ENCODE measurements around the gene ZNF365.
"Not testable (repeated sequence)": the region's sequence is repeated elsewhere in the genome, so short reads cannot be mapped to it uniquely, and the experiment has no call there.

The ZNF365 gene

DNA sequence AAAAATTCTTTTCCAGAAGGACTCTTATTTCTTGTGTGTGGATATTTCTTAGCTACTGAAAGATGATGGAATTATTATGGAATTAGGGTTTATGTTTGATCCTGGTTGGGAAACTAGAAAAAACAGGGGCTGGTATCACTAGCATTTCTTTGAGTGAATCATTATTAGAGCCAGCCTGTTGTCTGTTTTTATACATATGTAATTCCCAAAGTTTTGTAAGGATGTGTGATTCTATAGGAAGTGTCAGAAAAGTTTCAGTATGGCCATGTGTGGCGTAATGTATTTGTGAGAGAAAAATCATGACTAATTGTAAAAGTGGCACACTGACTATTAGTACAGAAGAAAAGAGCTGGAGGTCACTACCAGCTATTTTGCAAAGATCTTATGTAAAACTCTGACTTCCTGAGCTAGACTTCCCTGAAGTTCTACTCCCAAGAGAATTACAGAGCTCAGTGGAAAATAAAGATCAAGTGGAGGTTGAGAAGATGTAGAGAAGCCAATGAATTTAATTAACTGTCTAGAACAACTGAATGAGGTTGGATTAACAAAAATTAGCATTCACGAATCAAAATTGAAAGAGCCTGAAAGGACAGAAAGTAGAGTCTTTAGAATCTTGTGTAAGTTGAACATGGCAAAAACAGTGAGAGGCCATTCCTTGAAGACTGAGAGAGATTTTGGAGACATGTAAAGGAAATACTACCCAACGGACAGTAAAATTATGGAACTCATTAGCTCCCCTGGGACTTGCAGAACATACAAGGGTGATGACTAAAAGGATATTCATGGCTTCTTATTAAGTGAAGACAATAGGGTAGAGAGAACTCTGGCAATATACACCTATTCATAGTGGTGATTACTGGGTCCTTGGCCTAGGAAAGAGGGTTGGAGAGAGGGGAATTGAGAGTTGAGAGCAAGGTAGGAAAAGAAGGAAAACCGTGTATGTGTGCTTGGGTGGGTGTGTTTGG, 12.5 kb downstream of the ZNF365 start:
- no peaks in the 10 kb centered on the region for H3K36me3 ChIP-seq
- TF ChIP-seq Cebpa-rat (IDR thresholded peaks at IDR 0.05), result no peak
- H3K27me3 ChIP-seq, result no peaks in the 10 kb centered on the region
- no peaks in the 10 kb centered on the region for H3K9me3 ChIP-seq
- no peak overlapping the region for H3K27ac ChIP-seq
- no peaks in the 10 kb centered on the region for H4K20me1 ChIP-seq
- peaks cover 12% of the 10 kb centered on the region for H3K4me1 ChIP-seq
- no peak overlapping the region for H3K9ac ChIP-seq
- peak overlapping the region; percentile 4 for H3K4me2 ChIP-seq
- no peak overlapping the region for H3K4me3 ChIP-seq

DNA sequence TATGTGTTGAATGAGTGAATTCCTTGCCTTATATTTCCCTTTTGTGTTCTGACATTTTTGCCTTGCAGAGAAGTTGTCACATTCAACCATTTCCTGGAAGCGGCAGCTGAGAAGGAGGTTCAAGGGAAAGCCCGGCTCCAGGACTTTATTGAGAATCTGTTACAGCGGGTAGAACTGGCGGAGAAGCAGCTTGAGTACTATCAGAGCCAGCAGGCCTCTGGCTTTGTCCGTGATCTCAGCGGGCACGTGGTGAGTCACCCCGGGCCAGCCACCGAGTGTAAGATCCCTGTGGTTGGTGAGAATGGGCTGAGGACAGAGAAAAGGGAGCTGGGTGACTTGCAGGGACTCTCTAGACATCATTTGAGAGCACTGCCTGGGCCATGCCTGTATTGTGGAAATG, 14.2 kb downstream of the ZNF365 start:
- H3K4me3 ChIP-seq, result no peak overlapping the region
- H3K4me2 ChIP-seq, result no peak overlapping the region
- no peak overlapping the region for H3K9ac ChIP-seq
- TF ChIP-seq Cebpa-rat (IDR thresholded peaks at IDR 0.05), result no peak
- H3K27me3 ChIP-seq, result no peaks in the 10 kb centered on the region
- no peaks in the 10 kb centered on the region for H4K20me1 ChIP-seq
- H3K4me1 ChIP-seq, result peaks cover 12% of the 10 kb centered on the region
- H3K36me3 ChIP-seq, result no peaks in the 10 kb centered on the region
- no peak overlapping the region for H3K27ac ChIP-seq
- no peaks in the 10 kb centered on the region for H3K9me3 ChIP-seq

DNA sequence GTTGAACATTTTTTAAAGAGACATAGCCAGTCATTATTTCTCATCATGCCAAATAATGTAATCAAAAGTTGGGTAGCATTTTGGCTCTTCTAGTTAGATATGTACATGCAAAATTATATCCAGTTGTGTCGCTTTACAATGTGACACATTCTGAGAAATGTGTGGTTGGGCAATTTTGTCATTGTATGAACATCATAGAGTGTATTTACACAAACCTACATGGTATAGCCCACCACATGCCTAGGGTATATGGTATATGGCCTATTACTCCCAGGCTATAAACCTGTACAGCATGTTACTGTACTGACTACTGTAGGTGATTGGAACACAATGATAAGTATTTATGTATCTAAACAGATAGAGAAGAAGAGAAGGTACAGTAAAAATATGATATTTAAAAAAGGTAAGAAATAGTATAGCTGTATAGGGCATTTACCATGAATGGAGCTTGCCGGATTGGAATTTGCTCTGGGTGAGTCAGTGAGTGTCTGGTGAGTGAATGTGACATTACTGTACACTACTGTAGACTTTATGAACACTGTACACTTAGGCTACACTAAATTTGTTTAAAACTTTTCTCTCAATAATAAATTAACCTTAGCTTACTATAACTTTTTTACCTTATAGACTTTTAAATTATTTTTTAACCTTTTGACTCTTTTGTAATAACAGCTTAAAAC, 16.5 kb downstream of the ZNF365 start:
- no peak for TF ChIP-seq Cebpa-rat (IDR thresholded peaks at IDR 0.05)
- no peaks in the 10 kb centered on the region for H4K20me1 ChIP-seq
- H3K36me3 ChIP-seq, result no peaks in the 10 kb centered on the region
- no peak overlapping the region for H3K9ac ChIP-seq
- no peaks in the 10 kb centered on the region for H3K27me3 ChIP-seq
- H3K4me2 ChIP-seq, result no peak overlapping the region
- no peaks in the 10 kb centered on the region for H3K9me3 ChIP-seq
- H3K27ac ChIP-seq, result no peak overlapping the region
- H3K4me3 ChIP-seq, result no peak overlapping the region
- H3K4me1 ChIP-seq, result peaks cover 12% of the 10 kb centered on the region

DNA sequence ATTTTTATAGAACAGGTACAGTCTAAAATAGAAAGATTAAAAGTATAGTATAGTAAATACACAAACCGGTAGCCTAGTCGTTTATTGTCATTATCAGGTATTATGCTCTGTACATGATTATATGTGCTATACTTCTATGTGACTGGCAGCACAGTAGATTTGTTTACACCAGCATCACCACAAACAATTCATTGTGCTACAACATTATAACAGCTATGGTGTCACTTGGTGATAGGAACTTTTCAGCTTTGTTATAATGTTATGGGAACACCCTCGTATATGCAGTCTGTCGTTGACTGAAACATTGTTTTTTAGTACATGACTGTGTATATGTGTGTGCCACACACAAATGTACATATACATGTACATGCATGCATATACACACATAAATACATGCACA, 19.1 kb downstream of the ZNF365 start:
- Histone ChIP-seq H3K9ac (no peak overlapping the region), H3K4me2 (no peak overlapping the region), H3K27me3 (no peaks in the 10 kb centered on the region), H4K20me1 (no peaks in the 10 kb centered on the region), H3K36me3 (no peaks in the 10 kb centered on the region), H3K27ac (no peak overlapping the region), H3K4me3 (no peak overlapping the region), H3K4me1 (no peaks in the 10 kb centered on the region), H3K9me3 (no peaks in the 10 kb centered on the region)
- no peak for TF ChIP-seq Cebpa-rat (IDR thresholded peaks at IDR 0.05)

DNA sequence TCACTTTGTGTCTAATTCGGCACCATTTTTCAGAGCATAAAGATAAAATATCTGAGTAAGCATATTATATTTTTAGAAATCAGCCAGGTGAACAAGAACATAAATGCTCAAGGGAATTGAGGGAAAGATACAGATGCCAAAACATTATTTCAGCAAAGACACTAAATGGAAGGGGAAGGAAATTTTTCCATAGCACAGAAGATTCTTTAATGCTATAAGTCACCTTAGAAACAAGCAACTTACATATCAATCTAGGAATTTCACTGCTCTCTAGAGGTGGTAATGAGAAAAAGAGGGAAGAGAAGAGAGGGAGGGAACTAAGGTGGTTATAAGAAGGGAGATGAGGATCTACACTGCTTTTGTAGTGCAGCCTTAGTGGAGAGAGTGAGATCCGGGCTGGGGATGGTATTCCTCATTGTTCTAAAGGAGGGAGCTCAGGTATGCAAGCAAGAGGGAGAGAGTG, 20.4 kb downstream of the ZNF365 start:
- Histone ChIP-seq H3K4me2 (no peak overlapping the region), H3K36me3 (no peaks in the 10 kb centered on the region), H3K27me3 (no peaks in the 10 kb centered on the region), H3K4me1 (no peaks in the 10 kb centered on the region), H3K9ac (no peak overlapping the region), H4K20me1 (no peaks in the 10 kb centered on the region), H3K27ac (no peak overlapping the region), H3K4me3 (no peak overlapping the region), H3K9me3 (no peaks in the 10 kb centered on the region)
- no peak for TF ChIP-seq Cebpa-rat (IDR thresholded peaks at IDR 0.05)

DNA sequence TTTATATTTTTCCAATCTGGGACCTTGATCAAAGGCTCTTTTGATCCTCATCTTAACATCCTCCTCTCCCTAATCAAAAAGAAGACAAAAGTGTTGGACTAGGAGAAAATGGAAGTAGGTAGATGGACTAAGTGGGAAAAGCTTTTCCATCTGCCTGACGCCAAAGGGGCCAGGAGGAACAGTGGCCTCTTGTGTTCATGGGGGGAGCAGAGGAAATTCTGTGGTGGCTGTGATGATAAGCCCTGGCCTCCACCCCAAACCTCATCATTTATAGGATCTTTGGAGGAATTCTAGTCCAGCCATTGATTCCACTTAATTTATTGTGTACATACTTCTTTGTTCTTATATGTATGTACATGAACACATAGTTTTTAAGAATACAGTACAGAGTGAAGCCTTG, 21.7 kb downstream of the ZNF365 start:
- Histone ChIP-seq H3K9me3 (no peaks in the 10 kb centered on the region), H3K9ac (no peak overlapping the region), H3K27ac (no peak overlapping the region), H3K4me3 (no peak overlapping the region), H4K20me1 (no peaks in the 10 kb centered on the region), H3K4me2 (no peak overlapping the region), H3K4me1 (no peaks in the 10 kb centered on the region), H3K27me3 (no peaks in the 10 kb centered on the region), H3K36me3 (no peaks in the 10 kb centered on the region)
- TF ChIP-seq Cebpa-rat (IDR thresholded peaks at IDR 0.05), result no peak

DNA sequence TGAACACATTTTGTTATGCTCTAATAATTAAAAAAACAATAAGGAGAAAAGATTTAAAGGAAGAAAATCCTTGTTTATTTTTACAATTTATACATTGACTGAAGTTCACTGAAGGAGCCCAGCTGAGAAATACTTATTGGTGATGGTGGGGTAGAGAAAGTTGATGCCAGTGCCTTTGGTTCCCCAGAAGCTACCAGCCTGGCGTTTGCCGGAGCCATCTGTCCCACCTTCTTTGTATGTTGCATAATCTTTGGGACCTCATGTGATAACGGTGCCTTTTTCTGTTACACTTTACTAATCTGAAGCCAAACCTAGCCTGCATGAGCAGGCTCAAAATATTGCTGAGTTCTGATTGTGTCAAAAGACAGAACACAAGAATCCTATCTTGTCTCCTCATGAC, 22.7 kb downstream of the ZNF365 start:
- no peak overlapping the region for H3K4me3 ChIP-seq
- no peaks in the 10 kb centered on the region for H3K4me1 ChIP-seq
- no peak overlapping the region for H3K27ac ChIP-seq
- no peaks in the 10 kb centered on the region for H4K20me1 ChIP-seq
- no peak for TF ChIP-seq Cebpa-rat (IDR thresholded peaks at IDR 0.05)
- no peaks in the 10 kb centered on the region for H3K9me3 ChIP-seq
- no peak overlapping the region for H3K4me2 ChIP-seq
- H3K27me3 ChIP-seq, result no peaks in the 10 kb centered on the region
- H3K36me3 ChIP-seq, result no peaks in the 10 kb centered on the region
- no peak overlapping the region for H3K9ac ChIP-seq

DNA sequence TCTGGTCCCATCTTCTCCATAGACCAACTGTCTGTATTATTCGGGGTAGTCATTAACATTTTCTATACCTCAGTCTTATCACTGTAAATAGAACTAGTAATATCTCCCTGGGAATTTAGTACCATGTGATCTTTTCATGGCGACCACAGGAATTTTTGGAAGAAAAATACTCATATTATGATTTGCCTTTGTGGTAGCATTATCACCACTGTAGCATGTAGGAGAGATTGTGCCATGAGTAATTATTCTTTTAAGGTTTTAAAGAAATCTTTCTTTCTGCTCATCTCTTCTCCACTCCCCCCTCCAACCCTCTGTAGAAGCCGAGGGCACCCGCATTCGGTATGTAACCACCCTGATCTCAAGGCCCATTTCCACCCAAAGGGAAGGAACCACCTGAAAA, 25.0 kb downstream of the ZNF365 start:
- Histone ChIP-seq H4K20me1 (no peaks in the 10 kb centered on the region), H3K4me2 (no peak overlapping the region), H3K4me3 (no peak overlapping the region), H3K9me3 (no peaks in the 10 kb centered on the region), H3K27ac (no peak overlapping the region), H3K27me3 (no peaks in the 10 kb centered on the region), H3K4me1 (no peaks in the 10 kb centered on the region), H3K9ac (no peak overlapping the region), H3K36me3 (no peaks in the 10 kb centered on the region)
- TF ChIP-seq Cebpa-rat (IDR thresholded peaks at IDR 0.05), result no peak

DNA sequence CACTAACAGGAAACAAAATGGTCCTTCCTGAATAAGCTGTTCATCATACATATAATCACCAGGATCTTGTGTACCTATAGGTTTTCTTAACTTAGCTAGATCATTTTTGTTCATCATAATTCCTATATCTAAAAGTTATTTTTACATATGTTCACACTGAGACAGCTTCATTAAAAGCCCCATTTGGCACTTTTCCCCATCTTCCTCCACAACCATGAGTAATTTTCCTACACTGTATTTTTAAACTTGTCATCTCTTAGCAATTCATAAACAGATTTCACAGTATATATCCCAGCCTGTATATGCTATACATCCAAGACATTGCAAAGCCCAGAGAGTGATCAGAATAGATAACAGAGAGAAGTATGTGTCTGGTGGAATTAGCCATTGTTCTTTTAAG, 28.3 kb downstream of the ZNF365 start:
- no peak for TF ChIP-seq Cebpa-rat (IDR thresholded peaks at IDR 0.05)
- H3K27me3 ChIP-seq, result no peaks in the 10 kb centered on the region
- no peak overlapping the region for H3K4me3 ChIP-seq
- H3K36me3 ChIP-seq, result no peaks in the 10 kb centered on the region
- peaks cover 5% of the 10 kb centered on the region; the same call in 1 of the 2 replicates for H3K9me3 ChIP-seq
- no peak overlapping the region for H3K9ac ChIP-seq
- H3K27ac ChIP-seq, result no peak overlapping the region
- H3K4me2 ChIP-seq, result no peak overlapping the region
- H3K4me1 ChIP-seq, result no peaks in the 10 kb centered on the region
- H4K20me1 ChIP-seq, result no peaks in the 10 kb centered on the region

DNA sequence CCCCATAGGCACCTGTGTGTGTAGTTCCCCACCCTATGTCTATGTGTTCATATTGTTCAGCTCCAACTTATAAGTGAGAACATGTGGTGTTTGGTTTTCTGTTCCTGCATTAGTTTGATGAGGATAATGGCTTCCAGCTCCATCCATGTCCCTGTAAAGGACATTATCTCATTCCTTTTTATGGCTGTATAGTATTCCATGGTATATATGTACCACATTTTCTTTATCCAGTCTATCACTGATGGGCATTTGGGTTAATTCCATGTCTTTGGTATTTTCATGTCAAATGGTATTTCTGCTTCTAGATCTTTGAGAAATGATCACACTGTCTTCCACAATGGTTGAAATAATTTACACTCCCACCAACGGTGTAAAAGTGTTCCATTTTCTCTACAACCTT, 36.4 kb downstream of the ZNF365 start:
- H3K9ac ChIP-seq, H3K4me2 ChIP-seq, H3K4me1 ChIP-seq, H3K27ac ChIP-seq, H4K20me1 ChIP-seq, H3K36me3 ChIP-seq, H3K27me3 ChIP-seq, H3K4me3 ChIP-seq: not testable (repeated sequence)
- H3K9me3 ChIP-seq, result peaks cover 25% of the 10 kb centered on the region

DNA sequence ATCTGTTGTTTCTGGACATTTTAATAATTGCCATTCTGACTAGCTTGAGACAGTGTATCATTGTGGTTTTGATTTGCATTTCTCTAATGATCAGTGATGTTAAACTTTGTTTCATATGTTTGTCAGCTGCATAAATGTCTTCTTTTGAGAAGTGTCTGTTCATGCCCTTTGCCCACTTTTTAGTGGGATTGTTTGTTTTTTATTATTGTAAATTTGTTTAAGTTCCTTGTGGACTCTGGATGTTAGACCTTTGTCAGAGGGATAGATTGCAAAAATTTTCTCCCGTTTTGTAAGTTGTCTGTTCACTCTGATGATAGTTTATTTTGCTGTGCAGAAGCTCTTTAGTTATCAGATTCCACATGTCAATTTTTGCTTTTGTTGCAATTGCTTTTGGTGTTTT, 36.8 kb downstream of the ZNF365 start:
- H3K9me3 ChIP-seq, result peaks cover 25% of the 10 kb centered on the region
- H3K36me3 ChIP-seq, H3K27ac ChIP-seq, H3K4me3 ChIP-seq, H4K20me1 ChIP-seq, H3K4me2 ChIP-seq, H3K4me1 ChIP-seq, H3K27me3 ChIP-seq, H3K9ac ChIP-seq: not testable (repeated sequence)

All from BLaER1 (cell line).